ENCODE data around the gene ATAD3A. TPM values are rescaled to one million over a fixed set of nuclear protein-coding genes. Genes with fewer than 3 reads are reported as not detected.
"Not testable (repeated sequence)": the region's sequence is repeated elsewhere in the genome, so short reads cannot be mapped to it uniquely, and the experiment has no call there.

The ATAD3A gene
- total RNA-seq, 2 experiments from 2014 or later: 32.6 to 33.6 TPM

GRCh38 chr1:1521331-1521730 is 9.4 kb downstream of the ATAD3A start:
- H3K27ac Mint-ChIP-seq: no peak overlapping the region
- no peaks in the 10 kb centered on the region for H3K9me3 Mint-ChIP-seq
- POLR2A ChIA-PET: no interaction called here
- H3K36me3 Mint-ChIP-seq: peaks cover 8% of the 10 kb centered on the region
- DNase-seq (no peak), ATAC-seq (ENCODE audit: low read depth) (no peak)
- no peak overlapping the region for H3K4me3 Mint-ChIP-seq
- no peaks in the 10 kb centered on the region for H3K4me1 Mint-ChIP-seq
- no peaks in the 10 kb centered on the region for H3K27me3 Mint-ChIP-seq

- H3K4me3 Mint-ChIP-seq; H3K36me3 Mint-ChIP-seq; DNase-seq; ATAC-seq (ENCODE audit: low read depth); H3K4me1 Mint-ChIP-seq; POLR2A ChIA-PET; H3K9me3 Mint-ChIP-seq; H3K27me3 Mint-ChIP-seq; H3K27ac Mint-ChIP-seq: not testable (repeated sequence)
Observed at GRCh38 chr1:1522536-1522935, 10.6 kb downstream of the ATAD3A start.

GRCh38 chr1:1523226-1523625 is 11.3 kb downstream of the ATAD3A start:
- H3K36me3 Mint-ChIP-seq; H3K9me3 Mint-ChIP-seq; H3K4me3 Mint-ChIP-seq; H3K4me1 Mint-ChIP-seq; H3K27me3 Mint-ChIP-seq; POLR2A ChIA-PET; H3K27ac Mint-ChIP-seq; ATAC-seq (ENCODE audit: low read depth); DNase-seq: not testable (repeated sequence)

- H3K27me3 Mint-ChIP-seq; H3K27ac Mint-ChIP-seq; DNase-seq; ATAC-seq (ENCODE audit: low read depth); H3K9me3 Mint-ChIP-seq; POLR2A ChIA-PET; H3K4me3 Mint-ChIP-seq; H3K36me3 Mint-ChIP-seq; H3K4me1 Mint-ChIP-seq: not testable (repeated sequence)
Observed at GRCh38 chr1:1523651-1524050, 11.7 kb downstream of the ATAD3A start.

DNA sequence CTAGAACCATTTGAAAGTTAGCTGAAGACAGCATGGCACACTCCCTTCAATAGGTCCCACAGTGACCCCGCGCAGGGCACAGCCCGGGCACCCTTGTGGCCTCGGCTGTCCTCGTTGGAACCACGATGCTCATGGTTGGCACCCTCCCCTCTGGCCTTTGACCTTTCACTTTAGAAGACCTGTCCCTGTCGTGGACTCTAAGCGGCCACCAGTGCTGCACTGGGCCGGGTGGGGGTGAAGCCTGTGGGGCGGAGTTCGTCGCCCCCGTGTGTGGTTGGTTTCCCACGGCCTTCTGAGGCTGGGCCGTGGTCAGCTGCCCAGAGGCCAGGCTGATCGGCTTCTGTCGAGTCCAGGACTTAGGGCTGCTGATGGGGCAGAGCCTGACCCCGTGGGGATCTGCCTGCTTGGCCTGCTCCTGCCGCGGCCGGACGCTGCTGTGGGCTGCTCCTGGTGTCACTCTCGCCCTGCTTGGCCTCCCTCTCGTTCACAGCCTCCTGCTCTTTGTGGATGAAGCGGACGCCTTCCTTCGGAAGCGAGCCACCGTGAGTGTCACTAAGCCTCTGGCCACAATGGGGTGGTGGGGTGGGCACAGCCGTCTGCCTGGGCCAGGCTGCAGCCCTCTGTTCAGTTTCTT is 12.9 kb downstream of the ATAD3A start:
- H3K9me3 Mint-ChIP-seq, H3K4me3 Mint-ChIP-seq, POLR2A ChIA-PET: not testable (repeated sequence)

GRCh38 chr1:1526476-1526875 is 14.5 kb downstream of the ATAD3A start:
- H3K4me1 Mint-ChIP-seq; ATAC-seq (ENCODE audit: low read depth); DNase-seq; H3K27me3 Mint-ChIP-seq; H3K4me3 Mint-ChIP-seq; H3K27ac Mint-ChIP-seq; POLR2A ChIA-PET; H3K9me3 Mint-ChIP-seq: not testable (repeated sequence)
- peaks cover 12% of the 10 kb centered on the region for H3K36me3 Mint-ChIP-seq

More for the DNA sequence above, 12.9 kb downstream of the ATAD3A start:
- H3K27ac Mint-ChIP-seq; H3K36me3 Mint-ChIP-seq; DNase-seq; H3K27me3 Mint-ChIP-seq; ATAC-seq (ENCODE audit: low read depth); H3K4me1 Mint-ChIP-seq: not testable (repeated sequence)

DNA sequence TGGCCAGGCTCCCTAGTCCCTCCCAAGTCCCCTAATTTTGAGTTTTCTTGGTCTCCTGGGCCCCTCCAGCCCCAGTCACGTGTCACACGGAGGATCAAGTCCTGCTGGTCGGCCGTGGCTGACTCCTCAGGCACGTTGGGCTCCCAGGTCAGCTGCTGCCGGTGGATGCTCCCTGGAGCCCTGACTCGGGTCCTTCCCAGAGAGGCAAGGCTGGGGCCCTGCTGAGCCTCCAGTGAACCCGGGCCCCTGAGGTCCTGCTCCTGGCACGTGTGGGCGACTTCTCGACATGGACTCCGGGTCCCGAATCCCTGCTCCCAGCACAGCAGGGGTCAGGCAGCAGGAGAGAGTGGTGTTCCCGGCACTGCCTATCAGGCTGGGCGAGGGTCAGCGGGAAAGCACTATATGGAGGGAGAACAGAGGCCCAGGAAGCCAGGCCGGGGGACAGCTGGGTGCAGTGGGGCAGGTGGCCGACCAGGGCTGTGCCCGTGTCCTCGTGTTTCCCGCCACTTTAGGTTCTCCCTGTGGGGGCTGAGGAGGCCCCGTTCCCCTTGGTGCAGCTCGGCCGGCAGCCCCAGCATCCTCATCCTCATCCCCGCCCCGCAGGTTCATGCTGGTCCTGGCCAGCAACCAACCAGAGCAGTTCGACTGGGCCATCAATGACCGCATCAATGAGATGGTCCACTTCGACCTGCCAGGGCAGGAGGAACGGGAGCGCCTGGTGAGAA is 15.3 kb downstream of the ATAD3A start:
- POLR2A ChIA-PET: no interaction called here
- no peak for ATAC-seq (ENCODE audit: low read depth)
- H3K4me1 Mint-ChIP-seq: no peaks in the 10 kb centered on the region
- peaks cover 4% of the 10 kb centered on the region for H3K9me3 Mint-ChIP-seq
- peaks cover 16% of the 10 kb centered on the region for H3K36me3 Mint-ChIP-seq
- H3K27me3 Mint-ChIP-seq: no peaks in the 10 kb centered on the region
- DNase-seq: no peak
- no peak overlapping the region for H3K4me3 Mint-ChIP-seq
- H3K27ac Mint-ChIP-seq: no peak overlapping the region

DNA sequence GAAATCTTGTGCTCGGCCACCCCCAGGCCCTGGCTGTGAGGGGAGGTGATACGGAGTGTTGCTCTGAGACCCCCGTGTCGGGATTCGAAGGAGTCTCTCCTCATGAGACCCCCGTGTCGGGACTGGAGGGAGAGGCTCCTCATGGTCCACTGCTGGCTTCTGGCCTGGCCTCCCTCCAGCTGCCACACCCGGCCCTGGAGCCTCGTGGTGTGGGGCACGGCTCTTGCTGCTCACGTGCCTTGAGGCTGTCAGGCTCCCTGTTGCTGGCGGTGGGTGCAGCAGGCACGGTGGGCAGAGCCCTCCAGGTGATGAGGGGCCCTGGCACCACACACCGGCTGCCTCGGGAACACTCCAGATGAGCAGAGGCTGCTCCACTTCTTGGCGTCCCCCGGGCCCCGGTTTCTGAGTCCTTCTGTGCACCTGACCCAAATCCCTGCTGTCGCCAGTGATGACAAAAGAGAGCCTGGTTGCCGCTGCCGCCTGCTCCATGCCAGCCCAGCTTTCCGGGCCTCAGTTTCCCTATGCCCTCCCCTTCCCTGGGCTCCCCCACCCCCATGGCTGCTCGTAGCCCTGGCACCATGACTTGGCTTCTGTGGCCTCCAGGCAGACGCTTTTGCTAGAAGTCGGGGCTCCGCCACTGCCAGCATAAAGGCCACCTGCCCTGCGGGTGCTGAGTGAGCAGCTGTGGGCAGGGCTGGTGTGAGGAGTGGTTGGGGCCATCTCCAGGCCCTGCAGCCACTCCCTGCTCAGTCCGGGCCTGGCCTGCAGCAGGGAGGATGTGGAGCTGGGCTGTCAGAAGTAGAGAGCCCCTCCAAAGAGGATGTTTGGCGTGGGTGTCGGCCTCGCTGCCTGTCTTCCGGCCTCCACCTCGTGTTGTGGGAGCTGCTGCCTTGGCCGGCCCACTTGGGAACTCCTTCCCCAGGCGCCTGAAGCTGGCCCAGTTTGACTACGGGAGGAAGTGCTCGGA is 16.6 kb downstream of the ATAD3A start:
- Mint-ChIP-seq H3K4me1 (no peaks in the 10 kb centered on the region), H3K36me3 (peaks cover 16% of the 10 kb centered on the region), H3K9me3 (peaks cover 4% of the 10 kb centered on the region), H3K27me3 (no peaks in the 10 kb centered on the region), H3K27ac (no peak overlapping the region), H3K4me3 (no peak overlapping the region)
- DNase-seq: no peak
- POLR2A ChIA-PET: interaction anchor here (1.0 kb wide), 1 partner anchor 14 kb away, joined by 3 read pairs; no protein-coding TSS in a partner anchor
- ATAC-seq (ENCODE audit: low read depth): no peak

DNA sequence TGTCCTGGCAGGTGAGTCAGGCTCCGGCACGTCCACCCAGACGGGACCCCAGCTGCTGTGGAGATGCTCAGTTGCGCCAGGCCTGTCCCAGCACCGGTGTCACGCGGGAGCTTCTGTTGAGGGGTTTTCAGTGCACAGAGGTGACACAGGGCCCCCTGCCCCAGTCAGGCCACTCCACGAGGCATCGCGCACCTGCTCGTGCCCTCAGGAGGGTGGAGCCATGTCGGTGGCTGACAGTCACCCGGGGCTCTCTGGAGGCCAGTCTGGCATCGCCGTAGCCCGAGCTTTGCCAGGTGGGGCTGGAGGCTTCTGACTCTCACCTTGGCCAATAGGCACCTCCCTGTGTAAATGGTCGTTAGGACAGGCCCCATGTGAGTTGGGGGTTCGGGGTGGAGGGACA is 17.4 kb downstream of the ATAD3A start:
- Mint-ChIP-seq H3K4me1 (no peaks in the 10 kb centered on the region), H3K27me3 (no peaks in the 10 kb centered on the region)

GRCh38 chr1:1529936-1530335 is 18.0 kb downstream of the ATAD3A start:
- POLR2A ChIA-PET: interaction anchor here (1.0 kb wide), 1 partner anchor 15 kb away, joined by 3 read pairs; no protein-coding TSS in a partner anchor
- peaks cover 4% of the 10 kb centered on the region for H3K9me3 Mint-ChIP-seq
- H3K4me3 Mint-ChIP-seq: no peak overlapping the region
- H3K27me3 Mint-ChIP-seq: no peaks in the 10 kb centered on the region
- no peak overlapping the region for H3K27ac Mint-ChIP-seq
- ATAC-seq (ENCODE audit: low read depth) (no peak), DNase-seq (no peak)
- no peaks in the 10 kb centered on the region for H3K4me1 Mint-ChIP-seq
- peaks cover 16% of the 10 kb centered on the region for H3K36me3 Mint-ChIP-seq

More for the DNA sequence above, 17.4 kb downstream of the ATAD3A start:
- peaks cover 16% of the 10 kb centered on the region for H3K36me3 Mint-ChIP-seq
- H3K9me3 Mint-ChIP-seq: peaks cover 4% of the 10 kb centered on the region
- ATAC-seq (ENCODE audit: low read depth): no peak
- POLR2A ChIA-PET: interaction anchor here (1.0 kb wide), 1 partner anchor 15 kb away, joined by 3 read pairs; no protein-coding TSS in a partner anchor
- H3K4me3 Mint-ChIP-seq: no peak overlapping the region
- no peak overlapping the region for H3K27ac Mint-ChIP-seq
- DNase-seq: no peak

DNA sequence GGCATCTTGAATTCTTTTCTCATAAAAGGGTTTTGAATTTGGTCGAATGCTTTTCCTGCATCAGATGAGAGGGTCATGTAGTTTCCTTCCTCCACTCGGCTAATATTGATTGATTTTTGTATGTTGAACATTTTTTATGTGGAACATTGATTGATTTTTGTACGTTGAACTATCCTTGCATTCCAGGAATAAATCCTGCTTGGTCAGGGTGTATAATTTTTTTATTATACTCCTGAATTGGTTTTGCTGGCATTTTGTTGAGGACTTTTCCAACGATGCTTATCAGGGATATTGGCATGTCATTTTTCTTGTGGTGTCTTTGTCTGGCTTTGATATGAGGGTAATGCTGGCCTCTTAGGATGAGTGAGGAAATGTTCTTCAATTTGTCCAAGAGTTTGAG is 20.0 kb downstream of the ATAD3A start:
- H3K4me3 Mint-ChIP-seq: no peak overlapping the region
- no peak overlapping the region for H3K27ac Mint-ChIP-seq
- no peaks in the 10 kb centered on the region for H3K27me3 Mint-ChIP-seq
- peaks cover 4% of the 10 kb centered on the region for H3K9me3 Mint-ChIP-seq
- H3K36me3 Mint-ChIP-seq: peaks cover 16% of the 10 kb centered on the region
- ATAC-seq (ENCODE audit: low read depth) (no peak), DNase-seq (no peak)
- no peaks in the 10 kb centered on the region for H3K4me1 Mint-ChIP-seq
- POLR2A ChIA-PET: no interaction called here

DNA sequence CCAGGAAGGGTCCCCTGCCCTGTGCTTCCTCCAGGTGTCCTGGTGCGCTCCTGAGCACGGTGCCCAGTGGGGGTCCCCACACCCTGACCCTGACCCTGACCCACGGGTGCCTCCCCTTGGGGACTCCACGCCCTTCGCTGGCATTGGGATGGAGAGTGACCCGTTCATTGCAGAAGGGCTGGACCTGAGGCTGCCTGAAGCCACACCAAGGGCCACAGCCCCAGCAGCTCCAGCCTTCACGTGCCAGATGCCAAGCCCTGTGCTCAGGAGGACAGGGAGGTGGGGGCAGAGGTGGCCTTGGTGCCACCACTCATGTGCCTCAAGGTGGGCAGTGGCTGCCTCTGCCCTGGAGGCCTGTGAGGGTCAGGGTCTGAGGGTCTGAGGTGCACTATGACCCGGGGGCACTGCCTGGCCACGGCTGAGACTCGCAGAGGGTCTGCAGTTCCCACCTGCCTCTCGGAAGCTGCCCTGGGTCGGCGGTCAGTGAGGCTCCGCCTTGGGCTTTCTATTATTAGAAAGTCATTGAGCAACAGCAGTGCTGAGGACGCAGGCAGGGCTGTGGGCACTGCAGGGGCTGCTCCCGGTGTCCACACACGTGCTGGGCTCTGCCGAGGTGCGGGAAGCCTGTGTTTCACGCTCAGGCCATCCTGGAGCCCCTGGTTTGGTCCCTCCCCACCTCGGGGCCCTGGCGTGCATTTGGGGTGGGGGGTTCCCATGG is 21.4 kb downstream of the ATAD3A start:
- H3K4me1 Mint-ChIP-seq; POLR2A ChIA-PET; DNase-seq; H3K27me3 Mint-ChIP-seq; ATAC-seq (ENCODE audit: low read depth); H3K9me3 Mint-ChIP-seq; H3K4me3 Mint-ChIP-seq; H3K27ac Mint-ChIP-seq: not testable (repeated sequence)
- peaks cover 16% of the 10 kb centered on the region for H3K36me3 Mint-ChIP-seq

- DNase-seq; H3K27ac Mint-ChIP-seq; H3K4me3 Mint-ChIP-seq; H3K4me1 Mint-ChIP-seq; POLR2A ChIA-PET; H3K9me3 Mint-ChIP-seq; ATAC-seq (ENCODE audit: low read depth); H3K27me3 Mint-ChIP-seq: not testable (repeated sequence)
- H3K36me3 Mint-ChIP-seq: peaks cover 16% of the 10 kb centered on the region
Observed at GRCh38 chr1:1533894-1534291, 21.9 kb downstream of the ATAD3A start.

Measured in activated naive CD8-positive, alpha-beta T cell treated with anti-CD3 and anti-CD28 coated beads, Interleukin-2, amount 10 ng/mL, durations not matched to agents 7 days and 5 days (primary cell).